H1 (cell line): Measurements from ENCODE around the gene NCOA1. TPM values are rescaled to one million over a fixed set of nuclear protein-coding genes. Genes with fewer than 3 reads are reported as not detected.

Source experiments
- CTCF ChIA-PET: fragments of 300-600 bp; sonication (Branson Sonifier 250); formaldehyde crosslinking; loops from one replicate; lab custom pipeline; 2021; ENCODE audit not compliant: partially characterized antibody; lab: Charles Lee
- POLR2A ChIA-PET: fragments of 300-600 bp; sonication (Branson Sonifier 250); formaldehyde crosslinking; loops from one replicate; lab custom pipeline; 2021; ENCODE audit warnings: inconsistent platforms; ENCODE audit not compliant: partially characterized antibody; lab: Charles Lee
- DNase-seq, 2 experiments: peaks; one replicate each; pipeline versions ENCODE4 v3.0.0 to v3.0.0-alpha.2; 2010 to 2022; ENCODE audit warnings: low spot score in 2 of 2, low read depth in 1 of 2, mixed read lengths in 1 of 2
- FAIRE-seq: peaks from 2 replicates; lab custom pipeline; 2011; peaks lifted over from hg19 to GRCh38; lab: Jason Lieb, UNC
- H2AFZ ChIP-seq: 2 replicates; pipeline ENCODE4 v1.8.1; 2012; ENCODE audit warnings: low read length, inconsistent platforms
- H2AK5ac ChIP-seq: 2 replicates; pipeline ENCODE4 v1.6.1; 2013; ENCODE audit warnings: low read depth, low read length
- H2BK120ac ChIP-seq: replicated peaks from 2 replicates; pipeline ENCODE3; 2013; ENCODE audit warnings: low read depth, low read length, inconsistent platforms
- H2BK12ac ChIP-seq: 2 replicates; pipeline ENCODE4 v1.6.1; 2013; ENCODE audit warnings: low read depth, low read length
- H2BK15ac ChIP-seq: 2 replicates; pipeline ENCODE4 v1.6.1; 2013; ENCODE audit warnings: low read length
- H2BK20ac ChIP-seq: 2 replicates; pipeline ENCODE4 v1.6.1; 2013; ENCODE audit warnings: low read length
- H2BK5ac ChIP-seq: 2 replicates; pipeline ENCODE4 v1.6.1; 2013; ENCODE audit warnings: low read depth, low read length
- H3K14ac ChIP-seq: 2 replicates; pipeline ENCODE4 v1.6.1; 2013; ENCODE audit warnings: inconsistent platforms; ENCODE audit not compliant: insufficient read length
- H3K18ac ChIP-seq: 2 replicates; pipeline ENCODE4 v1.6.1; 2013; ENCODE audit warnings: low read length; ENCODE audit errors: extremely low read depth
- H3K23ac ChIP-seq: 2 replicates; pipeline ENCODE4 v1.6.1; 2013; ENCODE audit warnings: inconsistent platforms; ENCODE audit not compliant: insufficient read length
- H3K23me2 ChIP-seq: 2 replicates; pipeline ENCODE4 v1.6.1; 2013; ENCODE audit warnings: low read depth, low read length
- H3K27ac ChIP-seq: 2 replicates; pipeline ENCODE4 v1.6.1; 2011; ENCODE audit warnings: low read depth, low read length, inconsistent platforms
- H3K27me3 ChIP-seq, 4 experiments: replicated peaks in 1 of 4; 1 replicate in 1 of 4; 2 replicates in 3 of 4; pipeline versions ENCODE4 v1.6.1 to v1.8.1; 2011 to 2013; ENCODE audit warnings: low read length in 3 of 4, mild to moderate bottlenecking in 3 of 4, inconsistent platforms in 2 of 4, mixed read lengths in 2 of 4, moderate library complexity in 1 of 4; ENCODE audit not compliant: control insufficient read depth in 3 of 4, insufficient read depth in 3 of 4; ENCODE audit errors: extremely low read depth in 1 of 4
- H3K36me3 ChIP-seq, 4 experiments: 2 replicates each; pipeline versions ENCODE4 v1.6.1 to v1.8.1; 2011 to 2013; ENCODE audit warnings: mild to moderate bottlenecking in 4 of 4, low read length in 3 of 4, moderate library complexity in 2 of 4, control low read depth in 1 of 4, inconsistent platforms in 1 of 4; ENCODE audit not compliant: insufficient read depth in 4 of 4, control insufficient read depth in 2 of 4
- H3K4ac ChIP-seq: replicated peaks from 2 replicates; pipeline ENCODE3; 2013; ENCODE audit warnings: low read length, low read depth, mixed read lengths, inconsistent platforms; ENCODE audit not compliant: insufficient read length
- H3K4me1 ChIP-seq, 4 experiments: replicated peaks in 1 of 4; 1 replicate in 1 of 4; 2 replicates in 3 of 4; pipeline versions ENCODE4 v1.6.1 to v1.8.1; 2011 to 2013; ENCODE audit warnings: low read length in 3 of 4, inconsistent platforms in 2 of 4, mixed read lengths in 1 of 4; ENCODE audit not compliant: insufficient read depth in 4 of 4, control insufficient read depth in 3 of 4
- H3K4me2 ChIP-seq, 2 experiments: 2 replicates each; pipeline versions ENCODE4 v1.6.1 to v1.8.1; 2011 to 2013; ENCODE audit warnings: low read depth in 2 of 2, low read length in 2 of 2, control low read depth in 1 of 2, inconsistent platforms in 1 of 2, mild to moderate bottlenecking in 1 of 2; ENCODE audit not compliant: insufficient read depth in 1 of 2
- H3K4me3 ChIP-seq, 4 experiments: fragments of 200-600, 300-600 bp in 1 of 4; sonication (generic), shearing (Covaris generic), sonication (Bioruptor Twin) in 1 of 4; 2 replicates each; pipeline versions ENCODE4 v1.5.1 to v1.8.1; 2011 to 2016; ENCODE audit warnings: low read length in 4 of 4, low read depth in 3 of 4, control low read depth in 2 of 4, inconsistent platforms in 2 of 4, mild to moderate bottlenecking in 2 of 4, mixed read lengths in 1 of 4, moderate library complexity in 1 of 4; ENCODE audit not compliant: insufficient read depth in 2 of 4; ENCODE audit errors: extremely low read depth in 1 of 4
- H3K56ac ChIP-seq: replicated peaks from 2 replicates; pipeline ENCODE3; 2013; ENCODE audit warnings: low read depth, mild to moderate bottlenecking, mixed read lengths, low read length, inconsistent platforms; ENCODE audit not compliant: insufficient read length
- H3K79me1 ChIP-seq: 2 replicates; pipeline ENCODE4 v1.6.1; 2013; ENCODE audit warnings: low read depth, low read length, control low read depth
- H3K79me2 ChIP-seq, 2 experiments: 2 replicates each; pipeline versions ENCODE4 v1.6.1 to v1.8.1; 2012 to 2013; ENCODE audit warnings: low read length in 2 of 2, mild to moderate bottlenecking in 2 of 2, inconsistent platforms in 1 of 2; ENCODE audit not compliant: insufficient read depth in 2 of 2, control insufficient read depth in 1 of 2
- H3K9ac ChIP-seq, 4 experiments: replicated peaks in 1 of 4; 1 replicate in 1 of 4; 2 replicates in 3 of 4; pipeline versions ENCODE4 v1.6.1 to v1.8.1; 2011 to 2013; ENCODE audit warnings: low read depth in 3 of 4, low read length in 3 of 4, control low read depth in 2 of 4, mild to moderate bottlenecking in 2 of 4, moderate library complexity in 2 of 4, inconsistent platforms in 1 of 4; ENCODE audit errors: extremely low read depth in 1 of 4
- H3K9me3 ChIP-seq, 2 experiments: 2 replicates each; pipeline versions ENCODE4 v1.6.1 to v1.8.1; 2012 to 2013; ENCODE audit warnings: mild to moderate bottlenecking in 2 of 2, moderate library complexity in 2 of 2, control low read depth in 1 of 2, inconsistent platforms in 1 of 2, low read depth in 1 of 2, low read length in 1 of 2, mixed read lengths in 1 of 2; ENCODE audit not compliant: insufficient read depth in 2 of 2
- H4K20me1 ChIP-seq, 2 experiments: replicated peaks in 1 of 2; 2 replicates each; pipeline versions ENCODE3 to v1.8.1; 2011 to 2013; ENCODE audit warnings: inconsistent platforms in 2 of 2, low read length in 2 of 2, mild to moderate bottlenecking in 1 of 2; ENCODE audit not compliant: insufficient read depth in 2 of 2, control insufficient read depth in 1 of 2
- H4K5ac ChIP-seq: 2 replicates; pipeline ENCODE4 v1.6.1; 2013; ENCODE audit warnings: low read length, low read depth, mixed read lengths, inconsistent platforms; ENCODE audit not compliant: insufficient read length
- H4K8ac ChIP-seq: 2 replicates; pipeline ENCODE4 v1.8.0; 2013; ENCODE audit warnings: mild to moderate bottlenecking, moderate library complexity, low read length, inconsistent platforms; ENCODE audit not compliant: insufficient read depth; ENCODE audit errors: extremely low read depth
- H4K91ac ChIP-seq: replicated peaks from 2 replicates; pipeline ENCODE3; 2013; ENCODE audit warnings: low read length, mixed read lengths, inconsistent platforms; ENCODE audit not compliant: insufficient read length
- HDAC2 ChIP-seq, 2 experiments: fragments of 300-600 bp in 1 of 2; sonication (generic) in 1 of 2; IDR thresholded peaks; 2 replicates each; pipeline ENCODE4 v1.6.1; 2011 to 2012; ENCODE audit warnings: low read depth in 2 of 2, low read length in 2 of 2, mild to moderate bottlenecking in 2 of 2, moderate library complexity in 2 of 2, borderline replicate concordance in 1 of 2, inconsistent platforms in 1 of 2
- KDM4A ChIP-seq: IDR thresholded peaks from one replicate; pipeline ENCODE4 v1.7.1; 2012; ENCODE audit warnings: low read depth, mild to moderate bottlenecking, moderate library complexity, low read length, inconsistent platforms; ENCODE audit not compliant: severe bottlenecking
- NANOG ChIP-seq: IDR thresholded peaks from 2 replicates; pipeline ENCODE4 v1.6.1; 2011; ENCODE audit warnings: low read length, low read depth, mild to moderate bottlenecking, inconsistent platforms; ENCODE audit not compliant: insufficient read depth, poor library complexity, severe bottlenecking
- SIRT6 ChIP-seq: IDR thresholded peaks from one replicate; pipeline ENCODE4 v1.7.1; 2012; ENCODE audit warnings: low read length, inconsistent platforms
- WGBS, 2 experiments: shearing (Covaris generic) in 1 of 2; methylation state at CpG; one replicate each; pipeline versions ENCODE4 v1.1.6 to v1.1.7; 2013 to 2015; ENCODE audit warnings: low lambda C conversion rate in 2 of 2, mixed read lengths in 2 of 2, inconsistent platforms in 1 of 2, low coverage in 1 of 2, missing lambda C conversion rate in 1 of 2; ENCODE audit not compliant: insufficient replicate concordance in 2 of 2, insufficient coverage in 1 of 2, insufficient read length in 1 of 2; ENCODE audit errors: extremely low coverage in 1 of 2, missing lambda C conversion rate in 1 of 2; 5-methylcytosine and 5-hydroxymethylcytosine counted together
- polyA plus RNA-seq, 7 experiments: library from polyadenylated mRNA; depleted of rRNA in 3 of 7; stranded (reverse) in 5 of 7; unstranded in 2 of 7; fragments of >200 nt in 5 of 7; fragments of 200-250 nt in 2 of 7; gene quantifications; 1 replicate in 5 of 7; 2 replicates in 1 of 7; 4 replicates in 1 of 7; pipeline versions ENCODE4 v1.2.1 to v1.2.3, GENCODE V29; 2011 to 2013; ENCODE audit warnings: missing spikeins in 2 of 7, mixed read lengths in 2 of 7
- total RNA-seq: library from RNA; stranded (reverse); fragmentation: NEBNext Ultra II Directional; extraction: Animal tissue kit (Norgen Biotek cat#: 25700); gene quantifications from 2 replicates; pipeline ENCODE4 v1.2.1, GENCODE V29; 2021

The NCOA1 gene
- total and polyA plus RNA-seq, 2 of the 8 experiments (the other 6 are each of a cell fraction or from before 2014, with no cell fraction given) = 12.8 to 17.9 TPM

DNA sequence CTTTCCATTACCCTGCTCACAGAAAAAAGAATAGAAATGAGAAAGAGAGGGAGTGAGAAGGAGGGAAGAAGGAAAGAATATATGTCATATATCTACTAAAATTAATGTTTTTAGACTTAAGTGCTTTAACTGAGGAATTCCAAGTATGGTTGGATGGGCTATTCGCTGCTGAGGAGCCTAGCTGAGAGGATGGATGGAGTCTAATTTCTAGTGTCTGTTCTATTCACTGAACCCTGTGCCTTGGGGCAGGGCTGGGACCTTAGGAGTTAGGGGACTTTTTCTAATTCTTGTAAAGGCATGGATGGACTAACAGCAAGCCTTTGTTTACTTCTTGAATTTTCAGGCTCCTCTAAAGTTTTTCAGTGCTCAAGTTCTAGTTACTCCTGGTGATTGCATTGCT, 192.4 kb downstream of the NCOA1 start:
- ChIA-PET CTCF (interaction anchor here (1.0 to 1.9 kb wide), 2 partner anchors 141 to 261 kb away, joined by 3 to 5 read pairs; no protein-coding TSS in a partner anchor), POLR2A (no interaction called here)
- no peaks in the 10 kb centered on the region for H3K36me3 ChIP-seq
- H3K14ac ChIP-seq = no peak overlapping the region
- H2BK20ac ChIP-seq = no peak overlapping the region
- H3K9ac ChIP-seq = no peak overlapping the region
- no peak for DNase-seq
- no peak overlapping the region for H4K8ac ChIP-seq
- no peak overlapping the region for H3K18ac ChIP-seq
- no peak for FAIRE-seq
- no peak overlapping the region for H3K23ac ChIP-seq
- H3K9me3 ChIP-seq = no peaks in the 10 kb centered on the region
- no peak overlapping the region for H3K27ac ChIP-seq
- H3K4me1 ChIP-seq = no peaks in the 10 kb centered on the region
- TF ChIP-seq KDM4A = no peak
- no peak for TF ChIP-seq SIRT6
- no peak for TF ChIP-seq HDAC2 (IDR thresholded peaks at IDR 0.05; ENCODE audit: borderline replicate concordance in 1 of 2, low read depth in 2 of 2, low read length in 2 of 2)
- no peak for TF ChIP-seq NANOG
- H3K23me2 ChIP-seq = no peaks in the 10 kb centered on the region
- H2AFZ ChIP-seq = no peak overlapping the region
- H3K79me2 ChIP-seq = no peaks in the 10 kb centered on the region
- no peak overlapping the region for H2AK5ac ChIP-seq
- no peaks in the 10 kb centered on the region for H4K20me1 ChIP-seq
- H3K79me1 ChIP-seq = no peaks in the 10 kb centered on the region
- no peaks in the 10 kb centered on the region for H3K27me3 ChIP-seq
- 79% methylated on average over 1 of the region's 1 CpG; no CpG with 5 or more reads in 1 of the 2 experiments for WGBS, 2 experiments
- no peak overlapping the region for H3K4me2 ChIP-seq
- H4K5ac ChIP-seq = no peak overlapping the region
- no peak overlapping the region for H4K91ac ChIP-seq
- no peak overlapping the region for H3K4ac ChIP-seq
- no peak overlapping the region for H3K4me3 ChIP-seq
- H3K56ac ChIP-seq = no peak overlapping the region
- no peak overlapping the region for H2BK120ac ChIP-seq
- no peak overlapping the region for H2BK15ac ChIP-seq
- H2BK5ac ChIP-seq = no peak overlapping the region
- no peak overlapping the region for H2BK12ac ChIP-seq
